ENCODE results near the gene PRKCZ.

The PRKCZ gene

DNA sequence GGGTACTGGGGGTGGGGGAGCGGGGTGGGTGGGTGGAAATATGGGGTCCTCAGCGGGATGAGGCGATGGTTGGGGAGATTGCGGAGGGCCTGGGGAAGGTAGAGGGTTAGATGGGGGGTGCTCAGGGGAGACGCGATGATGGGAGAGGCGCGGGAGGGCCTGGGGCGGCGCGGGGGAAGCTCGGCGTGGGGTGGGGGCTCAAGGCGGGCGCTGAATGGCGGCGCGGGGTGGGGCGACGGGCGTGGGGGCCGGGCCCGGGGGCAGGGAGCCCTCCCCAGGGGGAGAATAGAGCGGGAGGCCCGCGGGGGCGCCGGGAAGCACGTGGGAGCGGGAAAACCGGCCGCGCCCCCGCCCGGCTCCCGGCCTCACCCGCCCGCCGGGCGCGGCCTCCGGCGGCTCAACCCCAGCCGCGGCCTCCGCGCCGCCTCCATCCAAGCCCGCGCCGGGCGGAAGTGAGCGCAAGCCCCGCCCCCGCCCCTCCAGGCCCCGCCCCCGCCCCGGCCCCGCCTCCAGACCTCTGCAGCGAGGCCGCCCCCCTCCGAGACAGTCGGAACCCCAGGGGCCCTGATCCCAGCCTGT, 144.2 kb downstream of the PRKCZ start, which contains the start of gene FAAP20:
TSS of gene FAAP20 (minus strand) at position 454 of the 579 bp plus-strand sequence. CDS start at position 431, 23 bp downstream.
- Histone ChIP-seq H3K79me2 (ENCODE audit: low read length) (peaks cover 14% of the 10 kb centered on the region), H3K27me3 (ENCODE audit: low read depth, low read length) (no peaks in the 10 kb centered on the region), H3K27ac (ENCODE audit: low read length) (peak within 1 kb of the TSS; percentile 77), H3K4me3 (ENCODE audit: low read length) (peak within 1 kb of the TSS; percentile 84), H3K36me3 (replicated peaks; ENCODE audit: low read depth, low read length) (peaks cover 8% of the 10 kb centered on the region), H4K20me1 (ENCODE audit: insufficient read depth, low read length) (no peaks in the 10 kb centered on the region), H3K9ac (ENCODE audit: low read length) (peak within 1 kb of the TSS; percentile 87), H3K4me2 (ENCODE audit: low read length) (peak within 1 kb of the TSS; percentile 92), H3K4me1 (ENCODE audit: low read length) (peaks cover 17% of the 10 kb centered on the region), H2AFZ (ENCODE audit: low read depth, low read length) (peak within 1 kb of the TSS; percentile 83), H3K9me3 (ENCODE audit: insufficient read depth, low read length) (no peaks in the 10 kb centered on the region)
- no peak for TF ChIP-seq EZH2phosphoT487 (IDR thresholded peaks at IDR 0.05; ENCODE audit: low read depth)
- TF ChIP-seq, protein P1, sequence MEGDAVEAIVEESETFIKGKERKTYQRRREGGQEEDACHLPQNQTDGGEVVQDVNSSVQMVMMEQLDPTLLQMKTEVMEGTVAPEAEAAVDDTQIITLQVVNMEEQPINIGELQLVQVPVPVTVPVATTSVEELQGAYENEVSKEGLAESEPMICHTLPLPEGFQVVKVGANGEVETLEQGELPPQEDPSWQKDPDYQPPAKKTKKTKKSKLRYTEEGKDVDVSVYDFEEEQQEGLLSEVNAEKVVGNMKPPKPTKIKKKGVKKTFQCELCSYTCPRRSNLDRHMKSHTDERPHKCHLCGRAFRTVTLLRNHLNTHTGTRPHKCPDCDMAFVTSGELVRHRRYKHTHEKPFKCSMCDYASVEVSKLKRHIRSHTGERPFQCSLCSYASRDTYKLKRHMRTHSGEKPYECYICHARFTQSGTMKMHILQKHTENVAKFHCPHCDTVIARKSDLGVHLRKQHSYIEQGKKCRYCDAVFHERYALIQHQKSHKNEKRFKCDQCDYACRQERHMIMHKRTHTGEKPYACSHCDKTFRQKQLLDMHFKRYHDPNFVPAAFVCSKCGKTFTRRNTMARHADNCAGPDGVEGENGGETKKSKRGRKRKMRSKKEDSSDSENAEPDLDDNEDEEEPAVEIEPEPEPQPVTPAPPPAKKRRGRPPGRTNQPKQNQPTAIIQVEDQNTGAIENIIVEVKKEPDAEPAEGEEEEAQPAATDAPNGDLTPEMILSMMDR (IDR thresholded peaks at IDR 0.05; ENCODE audit: low read depth, low read length) = no peak

DNA sequence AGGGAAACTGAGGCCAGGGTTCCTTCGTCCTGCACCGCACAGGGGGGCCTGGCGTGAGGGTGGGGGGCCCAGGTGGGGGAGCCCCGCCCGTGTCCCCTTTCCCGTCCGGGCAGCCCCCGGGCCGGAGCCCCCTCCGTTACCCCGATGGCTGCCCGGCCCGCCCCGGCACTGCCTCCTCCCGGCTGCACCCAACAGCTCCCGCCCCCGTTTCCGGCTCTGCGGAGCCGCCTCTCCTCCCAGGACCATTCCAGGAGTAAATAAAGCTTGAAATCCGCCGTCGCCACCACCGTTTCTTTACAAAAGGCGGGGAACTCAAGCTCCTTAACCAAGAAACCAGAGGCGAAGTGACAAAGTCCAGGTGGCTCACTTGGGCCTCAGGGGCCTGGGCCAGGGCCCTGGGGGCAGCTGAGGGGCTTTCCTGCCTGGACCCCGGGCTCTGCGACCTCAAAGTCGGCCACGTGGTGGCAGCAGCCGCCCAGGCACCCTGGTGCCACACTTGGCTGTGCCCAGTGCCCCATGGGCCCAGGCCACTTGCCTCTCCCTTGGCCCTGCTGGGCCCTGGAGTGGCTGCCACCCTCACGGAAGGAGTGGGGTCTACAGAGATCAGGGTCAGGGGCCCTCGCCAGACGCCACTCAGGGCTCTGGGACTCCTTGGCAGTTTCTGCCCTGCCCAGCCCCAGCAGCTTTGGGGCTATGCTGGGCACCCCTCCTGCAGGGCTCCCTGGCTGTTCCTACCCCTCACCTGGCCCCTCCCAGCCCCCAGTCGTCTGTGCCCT, 144.9 kb downstream of the PRKCZ start:
- Histone ChIP-seq H2AFZ (ENCODE audit: low read depth, low read length) (peak overlapping the region; percentile 83), H3K4me3 (ENCODE audit: low read length) (peak overlapping the region; percentile 81), H3K27ac (ENCODE audit: low read length) (peak overlapping the region; percentile 77), H4K20me1 (ENCODE audit: insufficient read depth, low read length) (no peaks in the 10 kb centered on the region), H3K4me1 (ENCODE audit: low read length) (peaks cover 17% of the 10 kb centered on the region), H3K36me3 (replicated peaks; ENCODE audit: low read depth, low read length) (peaks cover 8% of the 10 kb centered on the region), H3K27me3 (ENCODE audit: low read depth, low read length) (no peaks in the 10 kb centered on the region), H3K9ac (ENCODE audit: low read length) (peak overlapping the region; percentile 87), H3K9me3 (ENCODE audit: insufficient read depth, low read length) (no peaks in the 10 kb centered on the region), H3K4me2 (ENCODE audit: low read length) (peak overlapping the region; percentile 79), H3K79me2 (ENCODE audit: low read length) (peaks cover 14% of the 10 kb centered on the region)
- no peak for TF ChIP-seq EZH2phosphoT487 (IDR thresholded peaks at IDR 0.05; ENCODE audit: low read depth)
- TF ChIP-seq, protein P1 (IDR thresholded peaks at IDR 0.05; ENCODE audit: low read depth, low read length) = peak; percentile 88

DNA sequence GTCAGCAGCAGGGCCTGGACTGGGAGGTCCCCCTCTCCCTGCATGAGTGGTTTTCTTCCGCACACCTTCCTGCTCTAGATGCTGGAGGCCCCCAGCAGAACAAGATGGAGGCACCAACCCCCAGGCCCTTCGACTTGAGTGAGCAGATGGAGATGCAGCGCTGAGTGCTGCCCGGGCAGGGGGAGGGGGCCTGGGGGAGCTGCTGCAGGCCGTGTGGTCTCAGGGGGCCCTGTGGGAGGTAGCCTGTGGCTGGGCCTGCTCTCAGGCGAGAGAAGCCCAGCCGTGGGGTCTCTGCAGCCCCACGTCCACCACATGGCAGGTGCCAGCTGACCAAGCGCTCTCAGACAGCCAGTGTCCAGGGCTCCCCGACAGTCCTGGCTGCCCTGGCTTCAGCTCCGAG, 145.6 kb downstream of the PRKCZ start:
- Histone ChIP-seq H3K4me1 (ENCODE audit: low read length) (peaks cover 17% of the 10 kb centered on the region), H4K20me1 (ENCODE audit: insufficient read depth, low read length) (no peaks in the 10 kb centered on the region), H3K4me2 (ENCODE audit: low read length) (peak overlapping the region; percentile 79), H3K27me3 (ENCODE audit: low read depth, low read length) (peaks cover under 1% of the 10 kb centered on the region; the same call in 1 of the 2 replicates), H3K79me2 (ENCODE audit: low read length) (peaks cover 13% of the 10 kb centered on the region), H3K27ac (ENCODE audit: low read length) (no peak overlapping the region; the same call in 1 of the 2 replicates), H2AFZ (ENCODE audit: low read depth, low read length) (peak overlapping the region; percentile 66; the same call in 1 of the 2 replicates), H3K4me3 (ENCODE audit: low read length) (peak overlapping the region; percentile 81; the same call in 1 of the 2 replicates), H3K9me3 (ENCODE audit: insufficient read depth, low read length) (no peaks in the 10 kb centered on the region), H3K9ac (ENCODE audit: low read length) (peak overlapping the region; percentile 87; the same call in 1 of the 2 replicates), H3K36me3 (replicated peaks; ENCODE audit: low read depth, low read length) (peaks cover 8% of the 10 kb centered on the region)
- TF ChIP-seq, protein P1 (IDR thresholded peaks at IDR 0.05; ENCODE audit: low read depth, low read length) = no peak
- no peak for TF ChIP-seq EZH2phosphoT487 (IDR thresholded peaks at IDR 0.05; ENCODE audit: low read depth)

Data from OCI-LY3 (cell line).